Measurements from ENCODE around the gene PBX3. TPM values are rescaled to one million over a fixed set of nuclear protein-coding genes. Genes with fewer than 3 reads are reported as not detected.

The PBX3 gene
- total RNA-seq, 2 donors from 2014 or later = 37.5 to 46.1 TPM

DNA sequence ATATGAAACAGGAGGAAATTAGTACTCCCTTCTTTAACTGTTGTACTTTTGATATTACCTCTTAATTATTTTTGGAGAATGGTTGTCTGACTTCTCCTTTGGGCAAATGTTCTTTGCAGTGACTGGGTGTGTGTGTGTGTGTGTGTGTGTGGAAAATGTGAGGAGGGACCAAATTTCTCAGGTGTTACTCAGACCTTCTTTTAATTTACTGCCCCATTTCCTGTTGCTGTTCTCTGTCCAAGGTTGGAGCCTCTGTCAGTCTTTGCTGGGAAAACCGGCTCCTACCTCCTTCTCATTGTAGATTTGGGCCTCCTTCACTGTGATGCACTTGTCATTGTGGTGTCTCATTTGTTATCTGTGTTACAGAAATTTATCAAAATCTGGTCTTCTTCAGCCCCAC is 68.4 kb downstream of the PBX3 start:
- Mint-ChIP-seq H3K4me1 (peaks cover 9% of the 10 kb centered on the region), H3K27ac (no peak overlapping the region), H3K9me3 (no peaks in the 10 kb centered on the region), H3K36me3 (ENCODE audit: low read depth) (peaks cover 4% of the 10 kb centered on the region), H3K27me3 (ENCODE audit: insufficient read depth) (no peaks in the 10 kb centered on the region), H3K4me3 (no peak overlapping the region)
- WGBS, 2 experiments (ENCODE audit: insufficient coverage in 1 of 2, insufficient read length in 1 of 2) = 70 to 83% methylated on average over 1 of the region's 1 CpG
- no peak overlapping the region for H3K9ac ChIP-seq (ENCODE audit: extremely low read depth, low read length, poor library complexity, severe bottlenecking)
- H3K27me3 ChIP-seq (ENCODE audit: control insufficient read depth, insufficient read depth, low read length, poor library complexity, severe bottlenecking) = no peaks in the 10 kb centered on the region
- H3K27ac ChIP-seq (ENCODE audit: low read depth, low read length) = no peak overlapping the region
- no peaks in the 10 kb centered on the region for H3K9me3 ChIP-seq (ENCODE audit: control insufficient read depth, low read length)
- TF ChIP-seq, protein P1, sequence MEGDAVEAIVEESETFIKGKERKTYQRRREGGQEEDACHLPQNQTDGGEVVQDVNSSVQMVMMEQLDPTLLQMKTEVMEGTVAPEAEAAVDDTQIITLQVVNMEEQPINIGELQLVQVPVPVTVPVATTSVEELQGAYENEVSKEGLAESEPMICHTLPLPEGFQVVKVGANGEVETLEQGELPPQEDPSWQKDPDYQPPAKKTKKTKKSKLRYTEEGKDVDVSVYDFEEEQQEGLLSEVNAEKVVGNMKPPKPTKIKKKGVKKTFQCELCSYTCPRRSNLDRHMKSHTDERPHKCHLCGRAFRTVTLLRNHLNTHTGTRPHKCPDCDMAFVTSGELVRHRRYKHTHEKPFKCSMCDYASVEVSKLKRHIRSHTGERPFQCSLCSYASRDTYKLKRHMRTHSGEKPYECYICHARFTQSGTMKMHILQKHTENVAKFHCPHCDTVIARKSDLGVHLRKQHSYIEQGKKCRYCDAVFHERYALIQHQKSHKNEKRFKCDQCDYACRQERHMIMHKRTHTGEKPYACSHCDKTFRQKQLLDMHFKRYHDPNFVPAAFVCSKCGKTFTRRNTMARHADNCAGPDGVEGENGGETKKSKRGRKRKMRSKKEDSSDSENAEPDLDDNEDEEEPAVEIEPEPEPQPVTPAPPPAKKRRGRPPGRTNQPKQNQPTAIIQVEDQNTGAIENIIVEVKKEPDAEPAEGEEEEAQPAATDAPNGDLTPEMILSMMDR (conservative IDR thresholded peaks at IDR 0.05) = no peak
- peaks cover 8% of the 10 kb centered on the region for H3K4me1 ChIP-seq (ENCODE audit: control insufficient read depth, insufficient read depth, low read length)
- no peak overlapping the region for H3K4me3 ChIP-seq (ENCODE audit: low read length)
- no peaks in the 10 kb centered on the region for H3K36me3 ChIP-seq (ENCODE audit: control insufficient read depth, insufficient read depth, low read length)
- DNase-seq = no peak

DNA sequence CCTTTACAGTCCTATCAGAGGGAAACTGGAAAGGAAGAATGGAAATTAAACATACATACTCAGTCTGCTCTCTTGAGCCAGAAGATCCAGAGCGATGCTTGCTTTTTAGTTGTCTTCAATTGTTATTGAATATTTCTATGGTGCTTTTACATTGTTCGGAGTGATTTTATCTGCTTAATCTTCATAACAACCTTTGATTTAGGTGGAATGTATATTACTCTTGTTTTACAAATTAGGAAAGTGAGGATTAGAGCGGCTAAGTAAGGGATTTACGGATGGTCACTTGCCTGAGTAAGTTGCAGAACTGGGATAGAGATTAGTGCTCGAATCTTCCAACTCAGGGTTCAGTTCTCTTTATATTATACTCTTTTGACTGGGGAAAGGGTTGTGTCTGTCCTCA is 69.1 kb downstream of the PBX3 start:
- Mint-ChIP-seq H3K4me1 (peaks cover 10% of the 10 kb centered on the region), H3K27me3 (ENCODE audit: insufficient read depth) (no peaks in the 10 kb centered on the region), H3K4me3 (no peak overlapping the region), H3K36me3 (ENCODE audit: low read depth) (peaks cover 2% of the 10 kb centered on the region), H3K9me3 (no peaks in the 10 kb centered on the region), H3K27ac (no peak overlapping the region)
- Histone ChIP-seq H3K27ac (ENCODE audit: low read depth, low read length) (no peak overlapping the region), H3K9ac (ENCODE audit: extremely low read depth, low read length, poor library complexity, severe bottlenecking) (no peak overlapping the region), H3K36me3 (ENCODE audit: control insufficient read depth, insufficient read depth, low read length) (no peaks in the 10 kb centered on the region), H3K4me1 (ENCODE audit: control insufficient read depth, insufficient read depth, low read length) (peaks cover 8% of the 10 kb centered on the region), H3K9me3 (ENCODE audit: control insufficient read depth, low read length) (no peaks in the 10 kb centered on the region), H3K27me3 (ENCODE audit: control insufficient read depth, insufficient read depth, low read length, poor library complexity, severe bottlenecking) (no peaks in the 10 kb centered on the region), H3K4me3 (ENCODE audit: low read length) (no peak overlapping the region)
- TF ChIP-seq, protein P1 (conservative IDR thresholded peaks at IDR 0.05) = no peak
- WGBS, 2 experiments (ENCODE audit: insufficient coverage in 1 of 2, insufficient read length in 1 of 2) = 90 to 100% methylated on average over 5 of the region's 5 CpGs
- DNase-seq = no peak

DNA sequence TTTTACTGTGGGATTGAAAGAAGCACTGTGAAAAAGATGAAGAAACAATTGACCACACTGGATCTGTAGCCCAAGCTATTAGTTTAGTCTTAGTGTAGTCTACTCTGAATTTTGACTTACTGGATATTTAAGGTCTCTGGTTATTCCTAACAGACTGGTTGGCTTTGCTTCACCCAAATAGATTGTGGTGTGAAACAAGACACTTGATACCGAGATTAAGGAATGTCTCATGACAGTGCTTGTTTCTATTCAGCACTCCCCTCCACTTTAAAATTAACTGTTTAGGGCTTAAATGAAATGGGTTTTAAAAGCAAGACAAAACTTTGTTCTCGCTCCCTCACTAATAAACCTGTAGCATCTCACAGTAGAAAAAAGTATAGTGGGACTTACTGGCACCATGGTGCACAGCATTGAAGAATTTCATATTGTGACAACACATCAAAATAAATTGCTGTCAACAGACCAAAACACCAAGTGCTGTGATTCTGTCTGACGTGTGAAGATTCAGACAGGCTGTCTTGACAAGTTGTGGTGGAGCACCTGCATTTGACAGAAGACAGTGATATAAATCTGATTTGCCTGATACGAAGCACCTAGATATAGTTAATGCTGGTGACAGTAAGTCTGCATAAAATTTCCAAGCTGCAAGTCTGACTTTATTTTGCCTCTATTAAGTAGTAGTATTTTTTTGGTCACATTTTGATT is 73.1 kb downstream of the PBX3 start:
- 84 to 94% methylated on average over 2 to 4 of the region's 4 CpGs for WGBS, 2 experiments (ENCODE audit: insufficient coverage in 1 of 2, insufficient read length in 1 of 2)
- no peak for DNase-seq
- no peaks in the 10 kb centered on the region for H3K9me3 Mint-ChIP-seq
- no peak overlapping the region for H3K9ac ChIP-seq (ENCODE audit: extremely low read depth, low read length, poor library complexity, severe bottlenecking)
- peaks cover 10% of the 10 kb centered on the region for H3K4me1 Mint-ChIP-seq
- no peaks in the 10 kb centered on the region for H3K27me3 ChIP-seq (ENCODE audit: control insufficient read depth, insufficient read depth, low read length, poor library complexity, severe bottlenecking)
- no peaks in the 10 kb centered on the region for H3K36me3 ChIP-seq (ENCODE audit: control insufficient read depth, insufficient read depth, low read length)
- H3K27me3 Mint-ChIP-seq (ENCODE audit: insufficient read depth) = no peaks in the 10 kb centered on the region
- no peak overlapping the region for H3K27ac Mint-ChIP-seq
- H3K9me3 ChIP-seq (ENCODE audit: control insufficient read depth, low read length) = no peaks in the 10 kb centered on the region
- H3K4me3 ChIP-seq (ENCODE audit: low read length) = no peak overlapping the region
- no peaks in the 10 kb centered on the region for H3K36me3 Mint-ChIP-seq (ENCODE audit: low read depth)
- TF ChIP-seq, protein P1 (conservative IDR thresholded peaks at IDR 0.05) = no peak
- H3K27ac ChIP-seq (ENCODE audit: low read depth, low read length) = no peak overlapping the region
- no peak overlapping the region for H3K4me3 Mint-ChIP-seq
- H3K4me1 ChIP-seq (ENCODE audit: control insufficient read depth, insufficient read depth, low read length) = peaks cover 8% of the 10 kb centered on the region
